Measurements from ENCODE around the gene AVEN.

DNA sequence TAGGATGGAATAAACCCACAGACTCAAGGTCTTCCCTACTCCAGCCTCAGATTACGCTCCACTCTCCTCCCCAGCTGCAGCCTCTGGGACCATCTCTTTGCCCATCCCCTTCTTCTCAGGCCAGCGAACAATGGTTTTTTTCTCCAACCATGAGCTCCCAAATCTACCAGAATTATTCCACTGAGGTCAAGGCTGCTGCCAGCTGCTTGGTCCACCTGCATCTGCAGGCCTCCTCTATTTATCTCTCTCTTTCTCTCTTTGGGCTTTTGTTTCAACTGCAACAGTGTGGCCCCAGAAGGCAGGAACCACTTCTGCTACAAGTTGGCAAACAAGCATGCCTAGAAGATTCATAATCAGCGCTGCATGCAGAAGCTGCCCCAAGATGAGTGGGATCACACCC is 51.6 kb downstream of the AVEN start:
- TF ChIP-seq, protein P1, sequence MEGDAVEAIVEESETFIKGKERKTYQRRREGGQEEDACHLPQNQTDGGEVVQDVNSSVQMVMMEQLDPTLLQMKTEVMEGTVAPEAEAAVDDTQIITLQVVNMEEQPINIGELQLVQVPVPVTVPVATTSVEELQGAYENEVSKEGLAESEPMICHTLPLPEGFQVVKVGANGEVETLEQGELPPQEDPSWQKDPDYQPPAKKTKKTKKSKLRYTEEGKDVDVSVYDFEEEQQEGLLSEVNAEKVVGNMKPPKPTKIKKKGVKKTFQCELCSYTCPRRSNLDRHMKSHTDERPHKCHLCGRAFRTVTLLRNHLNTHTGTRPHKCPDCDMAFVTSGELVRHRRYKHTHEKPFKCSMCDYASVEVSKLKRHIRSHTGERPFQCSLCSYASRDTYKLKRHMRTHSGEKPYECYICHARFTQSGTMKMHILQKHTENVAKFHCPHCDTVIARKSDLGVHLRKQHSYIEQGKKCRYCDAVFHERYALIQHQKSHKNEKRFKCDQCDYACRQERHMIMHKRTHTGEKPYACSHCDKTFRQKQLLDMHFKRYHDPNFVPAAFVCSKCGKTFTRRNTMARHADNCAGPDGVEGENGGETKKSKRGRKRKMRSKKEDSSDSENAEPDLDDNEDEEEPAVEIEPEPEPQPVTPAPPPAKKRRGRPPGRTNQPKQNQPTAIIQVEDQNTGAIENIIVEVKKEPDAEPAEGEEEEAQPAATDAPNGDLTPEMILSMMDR (IDR thresholded peaks at IDR 0.05; ENCODE audit: extremely low read depth in 1 of 2, insufficient read depth in 1 of 2, low read depth in 1 of 2, low read length in 2 of 2): no peak
- no peak for TF ChIP-seq EZH2 (IDR thresholded peaks at IDR 0.05; ENCODE audit: borderline replicate concordance, low read depth, low read length, severe bottlenecking)
- TF ChIP-seq POLR2A (IDR thresholded peaks at IDR 0.05; ENCODE audit: low read depth, low read length): no peak
- TF ChIP-seq POLR2AphosphoS5 (IDR thresholded peaks at IDR 0.05; ENCODE audit: insufficient read depth, low read depth, low read length): no peak
- TF ChIP-seq, protein P2, sequence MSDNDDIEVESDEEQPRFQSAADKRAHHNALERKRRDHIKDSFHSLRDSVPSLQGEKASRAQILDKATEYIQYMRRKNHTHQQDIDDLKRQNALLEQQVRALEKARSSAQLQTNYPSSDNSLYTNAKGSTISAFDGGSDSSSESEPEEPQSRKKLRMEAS (IDR thresholded peaks at IDR 0.05; ENCODE audit: insufficient read depth, insufficient read length): no peak
- TF ChIP-seq FOS (IDR thresholded peaks at IDR 0.05; ENCODE audit: borderline replicate concordance, insufficient read depth, low read length): no peak
- TF ChIP-seq GATA2 (IDR thresholded peaks at IDR 0.05; ENCODE audit: insufficient read depth, insufficient read length, low read depth, low read length): no peak
- no peak for TF ChIP-seq JUN (IDR thresholded peaks at IDR 0.05; ENCODE audit: borderline replicate concordance, insufficient read depth, insufficient read length, low read depth)

All from endothelial cell of umbilical vein (primary cell).